HG02973 (cell line): Measurements from ENCODE around the gene PRRG4.
"Not testable (repeated sequence)": the region's sequence is repeated elsewhere in the genome, so short reads cannot be mapped to it uniquely, and the experiment has no call there.

Experiments used
- ATAC-seq: cut with Tn5 transposase; IDR thresholded peaks from one replicate; pipeline ENCODE4 v1.9.1; 2021; ENCODE audit warnings: moderate library complexity; ENCODE audit not compliant: unreplicated experiment

The PRRG4 gene

GRCh38 chr11:32829680-32830412, at the start of gene PRRG4:
PRRG4 (plus strand) TSS chr11:32829927; CDS start chr11:32830530, 603 bp downstream.
- peak; percentile 72 for ATAC-seq

GRCh38 chr11:32780839-32781238, 48.9 kb upstream of the PRRG4 start:
- not testable (repeated sequence) for ATAC-seq

GRCh38 chr11:32781721-32782120, 48.0 kb upstream of the PRRG4 start:
- no peak for ATAC-seq

- ATAC-seq: no peak
Observed at GRCh38 chr11:32785262-32785661, 44.5 kb upstream of the PRRG4 start.

- no peak for ATAC-seq
Observed at GRCh38 chr11:32786811-32787210, 42.9 kb upstream of the PRRG4 start.

- no peak for ATAC-seq
Observed at GRCh38 chr11:32790916-32791315, 38.8 kb upstream of the PRRG4 start.

- ATAC-seq: no peak
Observed at GRCh38 chr11:32792111-32792947, 37.4 kb upstream of the PRRG4 start.

GRCh38 chr11:32792948-32793475, 36.7 kb upstream of the PRRG4 start:
- no peak for ATAC-seq

GRCh38 chr11:32794439-32794838, 35.3 kb upstream of the PRRG4 start, which contains the start of gene CCDC73:
CCDC73 (minus strand) TSS chr11:32794662; CDS start chr11:32760243, 34,419 bp downstream.
- ATAC-seq: no peak

- ATAC-seq: no peak
Observed at GRCh38 chr11:32796425-32796824, 33.3 kb upstream of the PRRG4 start.

GRCh38 chr11:32809313-32809712, 20.4 kb upstream of the PRRG4 start:
- peak; percentile 100 for ATAC-seq

- no peak for ATAC-seq
Observed at GRCh38 chr11:32817181-32817851, 12.4 kb upstream of the PRRG4 start.

- ATAC-seq: no peak
Observed at GRCh38 chr11:32817852-32818183, 11.9 kb upstream of the PRRG4 start.

- ATAC-seq: no peak
Observed at GRCh38 chr11:32819187-32819586, 10.5 kb upstream of the PRRG4 start.

GRCh38 chr11:32820497-32820896, 9.2 kb upstream of the PRRG4 start:
- no peak for ATAC-seq

- ATAC-seq: no peak
Observed at GRCh38 chr11:32821517-32821916, 8.2 kb upstream of the PRRG4 start.

- no peak for ATAC-seq
Observed at GRCh38 chr11:32821917-32822560, 7.7 kb upstream of the PRRG4 start.

GRCh38 chr11:32823617-32824016, 6.1 kb upstream of the PRRG4 start:
- not testable (repeated sequence) for ATAC-seq

- no peak for ATAC-seq
Observed at GRCh38 chr11:32826113-32826512, 3.6 kb upstream of the PRRG4 start.

- ATAC-seq: no peak
Observed at GRCh38 chr11:32827276-32827675, 2.5 kb upstream of the PRRG4 start.

- ATAC-seq: peak; percentile 57
Observed at GRCh38 chr11:32829157-32829679, 509 bp upstream of the PRRG4 start.
